ENCODE data around the gene NOSIP.

DNA sequence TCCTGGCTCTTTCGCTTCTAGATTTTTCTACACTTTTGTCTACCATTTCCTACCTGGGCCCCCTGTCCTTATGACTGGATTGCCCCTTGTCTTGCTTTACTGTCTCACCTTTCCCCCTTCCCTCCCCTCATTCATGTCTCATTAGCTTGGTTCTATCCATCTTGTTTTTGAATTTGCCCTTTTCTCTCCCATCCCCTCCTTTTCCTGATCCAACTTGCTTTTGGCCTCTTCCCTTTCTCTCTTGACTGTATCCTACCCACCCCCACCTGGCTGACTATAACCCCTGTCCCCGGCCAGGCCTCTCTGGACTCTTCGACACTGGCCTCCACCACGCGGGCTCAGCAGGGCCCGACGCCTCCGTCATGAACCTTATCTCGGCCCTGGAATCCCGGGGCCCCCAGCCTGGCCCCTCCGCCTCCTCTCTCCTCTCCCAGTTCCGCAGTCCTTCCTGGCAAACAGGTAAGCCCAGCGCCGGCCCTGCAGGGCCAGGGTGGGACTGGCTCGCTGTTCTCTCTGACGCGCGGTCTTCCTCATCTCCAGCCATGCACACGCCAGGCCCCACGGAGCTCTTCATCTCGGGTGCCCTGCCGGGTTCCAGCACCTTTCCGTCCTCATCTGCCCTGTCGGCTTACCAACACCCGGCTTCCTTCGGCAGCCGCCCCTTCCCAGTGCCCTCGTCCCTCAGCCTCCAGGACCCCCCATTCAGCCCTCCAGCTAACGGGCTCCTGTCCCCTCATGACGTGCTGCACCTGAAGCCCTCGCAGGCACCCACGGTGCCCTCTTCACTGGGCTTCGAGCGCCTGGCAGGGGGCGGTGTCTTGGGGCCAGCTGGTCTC lies 14.0 kb upstream of the NOSIP start:
- TF ChIP-seq, protein P1, sequence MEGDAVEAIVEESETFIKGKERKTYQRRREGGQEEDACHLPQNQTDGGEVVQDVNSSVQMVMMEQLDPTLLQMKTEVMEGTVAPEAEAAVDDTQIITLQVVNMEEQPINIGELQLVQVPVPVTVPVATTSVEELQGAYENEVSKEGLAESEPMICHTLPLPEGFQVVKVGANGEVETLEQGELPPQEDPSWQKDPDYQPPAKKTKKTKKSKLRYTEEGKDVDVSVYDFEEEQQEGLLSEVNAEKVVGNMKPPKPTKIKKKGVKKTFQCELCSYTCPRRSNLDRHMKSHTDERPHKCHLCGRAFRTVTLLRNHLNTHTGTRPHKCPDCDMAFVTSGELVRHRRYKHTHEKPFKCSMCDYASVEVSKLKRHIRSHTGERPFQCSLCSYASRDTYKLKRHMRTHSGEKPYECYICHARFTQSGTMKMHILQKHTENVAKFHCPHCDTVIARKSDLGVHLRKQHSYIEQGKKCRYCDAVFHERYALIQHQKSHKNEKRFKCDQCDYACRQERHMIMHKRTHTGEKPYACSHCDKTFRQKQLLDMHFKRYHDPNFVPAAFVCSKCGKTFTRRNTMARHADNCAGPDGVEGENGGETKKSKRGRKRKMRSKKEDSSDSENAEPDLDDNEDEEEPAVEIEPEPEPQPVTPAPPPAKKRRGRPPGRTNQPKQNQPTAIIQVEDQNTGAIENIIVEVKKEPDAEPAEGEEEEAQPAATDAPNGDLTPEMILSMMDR (IDR thresholded peaks at IDR 0.05; ENCODE audit: insufficient read depth, low read depth, low read length) = no peak
- no peak for TF ChIP-seq EZH2 (IDR thresholded peaks at IDR 0.05; ENCODE audit: insufficient read depth, low read length)

All from astrocyte (in vitro differentiated cells and primary cell).